HCT116 (cell line): ENCODE measurements around the gene PGBD5. TPM values are rescaled to one million over a fixed set of nuclear protein-coding genes. Genes with fewer than 3 reads are reported as not detected.

Experiments used
- ATAC-seq: fragments of 200-7000 bp; cut with Tn5 transposase; 2 replicates; pipeline ENCODE4 v1.9.1; 2020; ENCODE audit warnings: mild to moderate bottlenecking, moderate library complexity
- BruUV-seq: library from RNA; stranded (reverse); fragments of 400-500 nt; replicated peaks from 2 replicates; lab custom pipeline; 2021; lab: Mats Ljungman, UMichigan
- CTCF ChIA-PET: fragments of 300-600 bp; sonication (Branson Sonifier 250); formaldehyde crosslinking; loops from one replicate; lab custom pipeline; 2021; ENCODE audit warnings: antibody characterized with exemption; lab: Charles Lee
- POLR2A ChIA-PET: fragments of 300-600, 350-600 bp; sonication (Branson Sonifier 250); formaldehyde crosslinking; loops from one replicate; lab custom pipeline; 2021; ENCODE audit warnings: antibody characterized with exemption; lab: Charles Lee
- RAD21 ChIA-PET, 2 experiments: fragments of 300-600 bp; sonication (Branson Sonifier 250); formaldehyde crosslinking; loops; one replicate each; lab custom pipeline; 2023; ENCODE audit warnings: low total read pairs in 2 of 2; ENCODE audit not compliant: uncharacterized antibody in 2 of 2, unreplicated experiment in 2 of 2, low non-redundant PET in 1 of 2; lab: Charles Lee
- DNase-seq: peaks from one replicate; pipeline ENCODE4 v3.0.0-alpha.2; 2010; ENCODE audit warnings: low read depth, low spot score
- H2AFZ ChIP-seq: fragments of 200-600 bp; shearing (Covaris generic), sonication (generic); 2 replicates; pipeline ENCODE4 v1.6.1; 2017; ENCODE audit warnings: low read depth, mixed run types, mixed read lengths, antibody characterized with exemption, low read length; ENCODE audit not compliant: poor library complexity, severe bottlenecking
- H3K27ac ChIP-seq: 2 replicates; pipeline ENCODE4 v1.5.1; 2012; ENCODE audit warnings: low read depth, low read length
- H3K27me3 ChIP-seq: fragments of 200-600 bp; sonication (generic); 2 replicates; pipeline ENCODE4 v1.6.1; 2016; ENCODE audit warnings: mixed run types, low read length, mixed read lengths; ENCODE audit not compliant: insufficient read depth
- H3K36me3 ChIP-seq, 2 experiments: fragments of 200-500 bp in 1 of 2; fragments of 200-600 bp in 1 of 2; sonication (Bioruptor generic) in 1 of 2; sonication (generic) in 1 of 2; 2 replicates each; pipeline versions ENCODE4 v1.5.1 to v1.6.1; 2014 to 2016; ENCODE audit warnings: low read length in 2 of 2, inconsistent platforms in 1 of 2, mixed read lengths in 1 of 2, mixed run types in 1 of 2; ENCODE audit not compliant: insufficient read depth in 2 of 2, control insufficient read depth in 1 of 2
- H3K4me1 ChIP-seq, 2 experiments: fragments of 200-600 bp in 1 of 2; sonication (generic) in 1 of 2; 2 replicates each; pipeline versions ENCODE4 v1.5.1 to v1.6.1; 2012 to 2017; ENCODE audit warnings: low read length in 2 of 2, inconsistent platforms in 1 of 2, mild to moderate bottlenecking in 1 of 2, mixed read lengths in 1 of 2, mixed run types in 1 of 2, moderate library complexity in 1 of 2; ENCODE audit not compliant: insufficient read depth in 2 of 2, control insufficient read depth in 1 of 2
- H3K4me2 ChIP-seq: fragments of 200-600 bp; sonication (generic); 2 replicates; pipeline ENCODE4 v1.6.1; 2017; ENCODE audit warnings: mixed run types, low read length, mixed read lengths
- H3K4me3 ChIP-seq, 2 experiments: fragments of 200-600 bp in 1 of 2; sonication (generic) in 1 of 2; replicated peaks in 1 of 2; 2 replicates each; pipeline ENCODE4 v1.5.1; 2011 to 2016; ENCODE audit warnings: low read length in 2 of 2, control low read depth in 1 of 2, low read depth in 1 of 2, mild to moderate bottlenecking in 1 of 2, mixed read lengths in 1 of 2, mixed run types in 1 of 2
- H3K79me2 ChIP-seq: fragments of 200-600 bp; sonication (generic); 2 replicates; pipeline ENCODE4 v1.6.1; 2017; ENCODE audit warnings: mild to moderate bottlenecking, mixed run types, low read length, moderate library complexity, mixed read lengths; ENCODE audit not compliant: insufficient read depth
- H3K9ac ChIP-seq: fragments of 200-600 bp; sonication (generic); 2 replicates; pipeline ENCODE4 v1.6.1; 2016; ENCODE audit warnings: low read length, mixed read lengths
- H3K9me2 ChIP-seq: fragments of 200-600 bp; sonication (generic), shearing (Covaris generic); 2 replicates; pipeline ENCODE4 v1.6.1; 2017; ENCODE audit warnings: mixed run types, mild to moderate bottlenecking, moderate library complexity; ENCODE audit not compliant: insufficient read depth
- H3K9me3 ChIP-seq, 2 experiments: fragments of 200-500 bp in 1 of 2; fragments of 200-600 bp in 1 of 2; sonication (Bioruptor generic) in 1 of 2; sonication (generic) in 1 of 2; 2 replicates each; pipeline ENCODE4 v1.6.1; 2014 to 2017; ENCODE audit warnings: low read length in 2 of 2, mixed read lengths in 2 of 2, inconsistent platforms in 1 of 2, low read depth in 1 of 2, mild to moderate bottlenecking in 1 of 2, mixed run types in 1 of 2, moderate library complexity in 1 of 2; ENCODE audit not compliant: control insufficient read depth in 1 of 2, insufficient read depth in 1 of 2
- H4K20me1 ChIP-seq: fragments of 200-600 bp; sonication (generic), shearing (Covaris generic); 2 replicates; pipeline ENCODE4 v1.6.1; 2017; ENCODE audit warnings: mixed run types, mild to moderate bottlenecking, moderate library complexity; ENCODE audit not compliant: insufficient read depth
- CBX3 ChIP-seq: IDR thresholded peaks from 2 replicates; pipeline ENCODE4 v1.6.1; 2012; ENCODE audit warnings: low read depth
- CEBPB ChIP-seq: IDR thresholded peaks from 2 replicates; pipeline ENCODE4 v1.6.1; 2012; ENCODE audit warnings: low read depth
- ELF1 ChIP-seq: IDR thresholded peaks from 2 replicates; pipeline ENCODE4 v1.6.1; 2012; ENCODE audit warnings: low read depth, borderline replicate concordance
- EZH2phosphoT487 ChIP-seq: fragments of 200-600 bp; IDR thresholded peaks from 2 replicates; pipeline ENCODE4 v1.6.1; 2018; ENCODE audit warnings: antibody characterized with exemption, borderline replicate concordance
- MAX ChIP-seq: IDR thresholded peaks from 2 replicates; pipeline ENCODE4 v1.6.1; 2012
- POLR2A ChIP-seq: IDR thresholded peaks from 2 replicates; pipeline ENCODE4 v1.7.0; 2011; ENCODE audit warnings: borderline replicate concordance; ENCODE audit not compliant: insufficient read depth, insufficient read length; ENCODE audit errors: extremely low read depth
- POLR2AphosphoS5 ChIP-seq: IDR thresholded peaks from 2 replicates; pipeline ENCODE4 v1.6.1; 2011; ENCODE audit warnings: mild to moderate bottlenecking, low read depth, low read length, moderate library complexity
- SIN3A ChIP-seq: IDR thresholded peaks from 2 replicates; pipeline ENCODE4 v1.6.1; 2012; ENCODE audit warnings: low read depth
- SP1 ChIP-seq: IDR thresholded peaks from 2 replicates; pipeline ENCODE4 v1.6.1; 2012; ENCODE audit warnings: low read depth
- SRF ChIP-seq: IDR thresholded peaks from 2 replicates; pipeline ENCODE4 v1.6.1; 2012; ENCODE audit warnings: low read depth
- TCF7L2 ChIP-seq: IDR thresholded peaks from 2 replicates; pipeline ENCODE4 v1.7.0; 2011; ENCODE audit warnings: borderline replicate concordance, inconsistent platforms; ENCODE audit not compliant: insufficient read depth, insufficient read length; ENCODE audit errors: extremely low read depth
- ZNF274 ChIP-seq: fragments of 200-500 bp; sonication (Bioruptor generic); IDR thresholded peaks from 2 replicates; pipeline ENCODE4 v1.6.1; 2014; ENCODE audit warnings: mild to moderate bottlenecking, low read depth, low read length, inconsistent platforms
- intact Hi-C: fragments of 100-400 bp; cut with micrococcal nuclease; formaldehyde crosslinking; loops from 2 replicates; pipeline ENCODE4 v1.10.0; 2022
- total RNA-seq: library from RNA; stranded (reverse); gene quantifications from one replicate; pipeline ENCODE4 v1.2.1, GENCODE V29; 2021; ENCODE audit not compliant: unreplicated experiment

Gene PGBD5
- total RNA-seq, 1 experiment from 2014 or later, result 0.27 TPM

GRCh38 chr1:230267338-230268065 is 158.6 kb downstream of the PGBD5 start:
- Histone ChIP-seq H3K27ac (no peak overlapping the region), H3K4me3 (no peak overlapping the region), H3K36me3 (no peaks in the 10 kb centered on the region; a peak in 1 of 4 replicates), H3K4me1 (peaks cover 0 to 7% of the 10 kb centered on the region in 2 experiments; a peak in 2 of 4 replicates), H4K20me1 (no peaks in the 10 kb centered on the region), H3K9me3 (no peaks in the 10 kb centered on the region), H3K79me2 (no peaks in the 10 kb centered on the region), H3K27me3 (no peaks in the 10 kb centered on the region), H2AFZ (no peak overlapping the region), H3K9me2 (no peaks in the 10 kb centered on the region), H3K4me2 (no peak overlapping the region), H3K9ac (no peak overlapping the region)
- no peak for ATAC-seq
- intact Hi-C loops, result loop anchor here (2.0 to 5.0 kb wide), 2 partner anchors 201 to 605 kb away; partner anchors contain the start of gene GALNT2
- TF ChIP-seq MAX (no peak), POLR2A (no peak), TCF7L2 (no peak), SP1 (no peak), EZH2phosphoT487 (no peak), POLR2AphosphoS5 (no peak)
- DNase-seq, result no peak
- no TSS peak for BruUV-seq
- ChIA-PET RAD21 (no interaction called here), POLR2A (no interaction called here), CTCF (no interaction called here)

- no peaks in the 10 kb centered on the region; a peak in 1 of 4 replicates for H3K36me3 ChIP-seq
- no peak for TF ChIP-seq CBX3
- TF ChIP-seq CEBPB, result no peak
- TF ChIP-seq POLR2A, result no peak
- TF ChIP-seq ZNF274, result no peak
- TF ChIP-seq SIN3A, result no peak
- TF ChIP-seq ELF1, result no peak
- TF ChIP-seq SP1, result no peak
- TF ChIP-seq MAX, result no peak
- TF ChIP-seq EZH2phosphoT487, result no peak
- TF ChIP-seq TCF7L2, result no peak
- TF ChIP-seq SRF, result no peak
These were observed 159.7 kb downstream of the PGBD5 start for GRCh38 chr1:230266456-230266855.

More at GRCh38 chr1:230266456-230266855, 159.7 kb downstream of the PGBD5 start:
- H3K27me3 ChIP-seq, result no peaks in the 10 kb centered on the region
- RAD21 ChIA-PET, result no interaction called here
- H3K4me1 ChIP-seq, result peaks cover 0 to 7% of the 10 kb centered on the region in 2 experiments; a peak in 2 of 4 replicates
- intact Hi-C loops, result loop anchor here (5.0 kb wide), 1 partner anchor 604 kb away; no protein-coding TSS in a partner anchor
- H3K79me2 ChIP-seq, result no peaks in the 10 kb centered on the region
- ATAC-seq (no peak), DNase-seq (no peak)
- H3K9me2 ChIP-seq, result no peaks in the 10 kb centered on the region
- BruUV-seq, result no TSS peak
- no peak overlapping the region for H2AFZ ChIP-seq
- H3K4me3 ChIP-seq, result no peak overlapping the region
- CTCF ChIA-PET, result no interaction called here
- POLR2A ChIA-PET, result no interaction called here
- H3K9me3 ChIP-seq, result no peaks in the 10 kb centered on the region
- H3K27ac ChIP-seq, result no peak overlapping the region
- no peak overlapping the region for H3K4me2 ChIP-seq
- no peak overlapping the region for H3K9ac ChIP-seq
- H4K20me1 ChIP-seq, result no peaks in the 10 kb centered on the region
